Measurements from ENCODE around the gene KCNA2.

KCNA2 gene

DNA sequence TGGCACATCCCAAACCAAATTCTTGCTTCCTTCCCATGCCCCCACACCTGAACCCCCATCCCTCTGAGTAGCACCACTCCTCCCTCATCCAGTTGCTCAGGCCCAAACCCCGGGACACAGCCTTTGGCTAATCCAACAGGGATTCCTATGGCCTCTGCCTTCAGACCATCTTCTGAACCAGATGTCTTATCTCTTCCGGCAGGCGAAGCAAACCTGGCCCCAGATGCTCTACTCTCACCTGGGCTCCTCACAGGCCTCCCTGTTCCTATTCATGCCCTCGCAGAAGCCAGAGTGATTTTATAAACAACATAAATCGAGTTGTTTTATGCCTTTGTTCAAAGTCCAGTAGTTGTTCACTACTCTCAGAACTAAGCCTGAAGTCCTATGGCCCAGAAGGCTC, 12.5 kb upstream of the KCNA2 start:
- no peak for DNase-seq (ENCODE audit: low read depth in 2 of 2)
- no peak overlapping the region for H3K4me3 ChIP-seq (replicated peaks in 1 of 2; ENCODE audit: low read depth in 2 of 2, low read length in 2 of 2)
- TF ChIP-seq, protein P1, sequence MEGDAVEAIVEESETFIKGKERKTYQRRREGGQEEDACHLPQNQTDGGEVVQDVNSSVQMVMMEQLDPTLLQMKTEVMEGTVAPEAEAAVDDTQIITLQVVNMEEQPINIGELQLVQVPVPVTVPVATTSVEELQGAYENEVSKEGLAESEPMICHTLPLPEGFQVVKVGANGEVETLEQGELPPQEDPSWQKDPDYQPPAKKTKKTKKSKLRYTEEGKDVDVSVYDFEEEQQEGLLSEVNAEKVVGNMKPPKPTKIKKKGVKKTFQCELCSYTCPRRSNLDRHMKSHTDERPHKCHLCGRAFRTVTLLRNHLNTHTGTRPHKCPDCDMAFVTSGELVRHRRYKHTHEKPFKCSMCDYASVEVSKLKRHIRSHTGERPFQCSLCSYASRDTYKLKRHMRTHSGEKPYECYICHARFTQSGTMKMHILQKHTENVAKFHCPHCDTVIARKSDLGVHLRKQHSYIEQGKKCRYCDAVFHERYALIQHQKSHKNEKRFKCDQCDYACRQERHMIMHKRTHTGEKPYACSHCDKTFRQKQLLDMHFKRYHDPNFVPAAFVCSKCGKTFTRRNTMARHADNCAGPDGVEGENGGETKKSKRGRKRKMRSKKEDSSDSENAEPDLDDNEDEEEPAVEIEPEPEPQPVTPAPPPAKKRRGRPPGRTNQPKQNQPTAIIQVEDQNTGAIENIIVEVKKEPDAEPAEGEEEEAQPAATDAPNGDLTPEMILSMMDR (IDR thresholded peaks at IDR 0.05; ENCODE audit: low read depth, low read length) = no peak

DNA sequence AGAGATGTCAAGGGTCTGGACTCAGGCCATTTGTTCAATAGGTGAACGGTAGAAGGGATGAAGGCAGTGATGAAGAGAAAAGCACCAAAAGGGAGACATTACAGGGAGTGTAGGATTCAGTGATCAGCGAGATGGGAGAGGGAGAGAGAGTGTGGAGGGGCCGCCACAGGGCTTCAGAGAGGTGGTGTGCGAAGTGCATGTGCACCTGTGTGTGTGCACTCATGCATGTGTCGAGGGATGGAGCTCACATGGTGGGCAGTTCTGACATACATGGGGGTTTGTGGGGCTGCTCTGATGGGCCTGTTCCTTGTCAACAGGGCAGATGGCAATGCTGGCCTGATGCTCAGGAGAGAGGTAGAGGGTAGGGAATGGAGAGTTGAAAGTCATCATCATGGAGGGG, 11.4 kb upstream of the KCNA2 start:
- TF ChIP-seq, protein P1 (IDR thresholded peaks at IDR 0.05; ENCODE audit: low read depth, low read length) = no peak
- no peak overlapping the region for H3K4me3 ChIP-seq (replicated peaks in 1 of 2; ENCODE audit: low read depth in 2 of 2, low read length in 2 of 2)
- no peak for DNase-seq (ENCODE audit: low read depth in 2 of 2)

DNA sequence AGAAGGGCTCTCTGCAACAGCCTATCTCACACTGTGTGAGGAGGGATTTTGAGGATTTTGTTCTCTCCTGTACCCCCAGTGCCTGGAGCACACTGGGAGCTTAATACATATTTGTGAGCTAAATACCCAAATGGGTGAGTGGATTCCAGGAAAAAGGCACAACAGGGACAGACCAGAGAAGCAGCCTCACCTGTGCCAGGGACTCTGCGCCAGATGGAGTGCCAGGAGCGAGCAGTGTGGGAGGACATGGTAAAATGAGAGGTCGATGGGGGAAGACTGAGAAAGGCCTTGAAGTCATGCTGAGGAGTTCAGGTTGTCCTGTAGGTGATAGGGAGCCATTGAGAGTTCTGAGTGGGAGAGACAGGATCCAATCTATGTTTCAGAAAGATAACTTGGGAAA, 11.0 kb upstream of the KCNA2 start:
- TF ChIP-seq, protein P1 (IDR thresholded peaks at IDR 0.05; ENCODE audit: low read depth, low read length) = no peak
- no peak for DNase-seq (ENCODE audit: low read depth in 2 of 2)
- H3K4me3 ChIP-seq (replicated peaks in 1 of 2; ENCODE audit: low read depth in 2 of 2, low read length in 2 of 2) = no peak overlapping the region

DNA sequence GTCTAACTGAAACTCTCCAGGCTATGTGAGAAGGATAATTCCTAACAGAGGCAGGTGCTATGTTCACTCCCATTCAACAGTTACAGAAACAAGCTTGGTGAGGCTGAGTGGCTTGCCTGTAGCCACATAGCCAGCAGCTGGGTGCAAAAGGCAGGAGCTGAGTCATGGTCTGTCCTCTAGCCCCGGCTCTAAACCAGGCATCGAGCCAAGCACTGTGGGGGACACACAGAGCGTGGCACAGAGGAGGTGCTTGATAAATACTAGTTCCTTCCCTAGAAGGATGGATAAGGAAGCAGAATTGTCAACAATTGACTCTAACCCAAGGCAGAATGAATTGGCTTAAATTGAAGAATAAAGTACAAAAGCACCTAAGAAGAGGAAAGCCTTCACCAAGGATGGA, 10.4 kb upstream of the KCNA2 start:
- H3K4me3 ChIP-seq (replicated peaks in 1 of 2; ENCODE audit: low read depth in 2 of 2, low read length in 2 of 2) = no peak overlapping the region
- DNase-seq (ENCODE audit: low read depth in 2 of 2) = peak in 1 of 2 donors; percentile 22
- TF ChIP-seq, protein P1 (IDR thresholded peaks at IDR 0.05; ENCODE audit: low read depth, low read length) = no peak

DNA sequence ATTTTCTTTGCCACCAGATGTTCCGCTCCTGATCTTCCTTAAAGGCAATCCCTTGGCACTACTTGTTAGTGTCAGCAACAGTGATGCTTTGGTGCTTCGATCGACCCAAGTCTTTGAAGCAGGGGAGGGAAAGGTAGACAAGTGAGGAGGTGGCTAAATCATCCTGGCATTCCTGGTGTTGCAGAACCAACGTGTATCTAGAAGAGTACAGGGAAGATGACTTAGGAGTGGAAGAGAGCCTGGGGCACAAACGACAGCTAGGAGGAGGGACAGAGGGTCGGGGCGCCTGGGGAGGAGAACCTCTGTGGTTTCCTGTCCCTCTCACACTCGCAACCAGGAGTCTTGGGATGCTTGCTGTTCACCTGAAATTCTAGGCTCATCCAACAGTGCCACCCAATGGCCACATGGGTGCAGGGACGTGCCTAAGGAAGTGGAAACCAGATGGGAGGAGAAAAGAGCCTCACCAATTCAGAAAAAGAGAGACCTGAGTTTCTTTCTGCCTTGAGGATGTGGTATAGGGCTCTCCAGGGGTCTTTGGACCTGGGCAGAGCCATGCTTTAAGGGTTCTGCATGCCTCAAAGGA, 9.5 kb upstream of the KCNA2 start:
- peak; percentile 62 to 65 for DNase-seq (ENCODE audit: low read depth in 2 of 2)
- no peak overlapping the region for H3K4me3 ChIP-seq (replicated peaks in 1 of 2; ENCODE audit: low read depth in 2 of 2, low read length in 2 of 2)
- TF ChIP-seq, protein P1 (IDR thresholded peaks at IDR 0.05; ENCODE audit: low read depth, low read length) = peak; percentile 76

DNA sequence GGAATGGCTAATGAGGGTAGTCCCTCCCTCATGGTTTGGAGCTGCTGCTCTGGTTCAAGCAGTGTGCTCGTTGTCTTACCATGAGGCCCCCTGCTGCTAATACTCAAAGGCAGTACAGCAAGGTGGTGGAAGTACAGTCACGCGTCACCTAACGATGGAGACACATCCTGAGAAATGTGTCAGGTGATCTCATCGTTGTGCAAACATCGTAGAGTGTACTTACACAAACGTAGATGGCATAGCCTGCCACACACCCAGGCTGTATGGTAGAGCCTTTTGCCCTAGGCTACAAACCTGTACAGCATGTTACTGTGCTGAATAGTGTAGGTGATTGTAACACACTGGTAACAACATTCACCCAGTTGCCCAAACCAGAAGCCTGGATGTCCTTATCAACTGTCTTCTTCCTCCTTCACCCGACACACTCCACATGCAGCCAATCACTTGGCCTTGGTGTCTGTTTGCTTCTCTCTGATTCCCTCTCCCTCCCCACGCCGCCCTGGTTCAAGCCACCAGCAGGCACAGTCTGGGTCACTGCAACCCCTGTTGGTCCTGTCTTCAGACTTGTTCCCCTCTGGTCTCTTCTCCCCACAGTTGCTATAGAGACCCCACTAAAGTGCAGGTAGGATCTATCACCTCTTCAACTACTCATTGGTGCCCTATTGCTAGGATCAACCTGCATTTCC, 6.0 kb upstream of the KCNA2 start:
- DNase-seq (ENCODE audit: low read depth in 2 of 2) = no peak
- H3K4me3 ChIP-seq (replicated peaks in 1 of 2; ENCODE audit: low read depth in 2 of 2, low read length in 2 of 2) = no peak overlapping the region
- TF ChIP-seq, protein P1 (IDR thresholded peaks at IDR 0.05; ENCODE audit: low read depth, low read length) = no peak
